Natural killer cell treated with Interleukin-12 subunit alpha and Interleukin-12 subunit beta and Interleukin-15 and Interleukin-18, amount 100 ng/mL, for 72 hours (primary cell): Measurements from ENCODE around the gene TOPAZ1. TPM values are rescaled to one million over a fixed set of nuclear protein-coding genes. Genes with fewer than 3 reads are reported as not detected.

Source experiments
- ATAC-seq, 2 donors: fragments of 150-1000 bp; cut with Tn5 transposase in 1 of 2; sonication (Bioruptor Pico), chemical (Tn5 transposase) in 1 of 2; 2 replicates each; pipeline ENCODE4 v1.10.0; 2021
- DNase-seq: peaks from one replicate; pipeline ENCODE4 v3.0.0; 2022; ENCODE audit warnings: low spot score
- H3K27ac Mint-ChIP-seq, 2 donors: 1 replicate in 1 of 2; 2 replicates in 1 of 2; pipeline ENCODE4 v1.8.0; 2022; ENCODE audit warnings: mixed read lengths in 2 of 2, mild to moderate bottlenecking in 1 of 2, moderate library complexity in 1 of 2
- H3K27me3 Mint-ChIP-seq, 2 donors: 1 replicate in 1 of 2; 2 replicates in 1 of 2; pipeline ENCODE4 v1.8.0; 2022; ENCODE audit warnings: mixed read lengths in 2 of 2
- H3K36me3 Mint-ChIP-seq: one replicate; pipeline ENCODE4 v1.8.0; 2022; ENCODE audit warnings: mixed read lengths
- H3K4me1 Mint-ChIP-seq, 2 donors: 1 replicate in 1 of 2; 2 replicates in 1 of 2; pipeline ENCODE4 v1.8.0; 2022; ENCODE audit warnings: low read depth in 2 of 2, mixed read lengths in 2 of 2, mild to moderate bottlenecking in 1 of 2
- H3K4me3 Mint-ChIP-seq: one replicate; pipeline ENCODE4 v1.8.0; 2022; ENCODE audit warnings: mixed read lengths
- H3K9me3 Mint-ChIP-seq: 2 replicates; pipeline ENCODE4 v1.8.0; 2022; ENCODE audit warnings: mixed read lengths
- total RNA-seq, 2 donors: library from RNA; stranded (reverse); gene quantifications; one replicate each; pipeline ENCODE4 v1.2.3, GENCODE V29; 2022

The TOPAZ1 gene
- total RNA-seq, 2 donors from 2014 or later: not detected

GRCh38 chr3:44277925-44278324, 36.2 kb downstream of the TOPAZ1 start:
- Mint-ChIP-seq H3K4me3 (no peak overlapping the region), H3K36me3 (peaks cover 5% of the 10 kb centered on the region), H3K9me3 (no peaks in the 10 kb centered on the region), H3K27ac (no peak overlapping the region), H3K4me1 (no peaks in the 10 kb centered on the region), H3K27me3 (peaks cover 27 to 62% of the 10 kb centered on the region in 2 donors)
- ATAC-seq (no peak), DNase-seq (no peak)

GRCh38 chr3:44280077-44280476, 38.4 kb downstream of the TOPAZ1 start:
- Mint-ChIP-seq H3K9me3 (no peaks in the 10 kb centered on the region), H3K27ac (no peak overlapping the region), H3K27me3 (peaks cover 29 to 68% of the 10 kb centered on the region in 2 donors), H3K4me1 (no peaks in the 10 kb centered on the region), H3K36me3 (peaks cover 5% of the 10 kb centered on the region), H3K4me3 (no peak overlapping the region)
- DNase-seq (no peak), ATAC-seq (no peak)

GRCh38 chr3:44280631-44281030, 38.9 kb downstream of the TOPAZ1 start:
- H3K9me3 Mint-ChIP-seq: no peaks in the 10 kb centered on the region
- H3K36me3 Mint-ChIP-seq: peaks cover 5% of the 10 kb centered on the region
- H3K27me3 Mint-ChIP-seq: peaks cover 29 to 63% of the 10 kb centered on the region in 2 donors
- no peak overlapping the region for H3K4me3 Mint-ChIP-seq
- no peak for ATAC-seq
- no peak overlapping the region for H3K27ac Mint-ChIP-seq
- DNase-seq: no peak
- H3K4me1 Mint-ChIP-seq: no peaks in the 10 kb centered on the region

GRCh38 chr3:44284949-44285348, 43.3 kb downstream of the TOPAZ1 start:
- Mint-ChIP-seq H3K27ac (no peak overlapping the region), H3K36me3 (no peaks in the 10 kb centered on the region), H3K4me3 (no peak overlapping the region), H3K4me1 (no peaks in the 10 kb centered on the region), H3K27me3 (peaks cover 11 to 42% of the 10 kb centered on the region in 2 donors), H3K9me3 (no peaks in the 10 kb centered on the region)
- ATAC-seq: no peak
- no peak for DNase-seq

GRCh38 chr3:44289882-44290462, 48.3 kb downstream of the TOPAZ1 start:
- Mint-ChIP-seq H3K9me3 (no peaks in the 10 kb centered on the region), H3K4me1 (no peaks in the 10 kb centered on the region), H3K36me3 (no peaks in the 10 kb centered on the region), H3K27ac (no peak overlapping the region), H3K27me3 (peaks cover 8 to 13% of the 10 kb centered on the region in 2 donors), H3K4me3 (no peak overlapping the region)
- no peak for ATAC-seq
- no peak for DNase-seq

- Mint-ChIP-seq H3K9me3 (no peaks in the 10 kb centered on the region), H3K4me3 (no peak overlapping the region), H3K4me1 (no peaks in the 10 kb centered on the region), H3K27ac (no peak overlapping the region), H3K27me3 (peaks cover 20 to 29% of the 10 kb centered on the region in 2 donors), H3K36me3 (no peaks in the 10 kb centered on the region)
- DNase-seq: no peak
- no peak for ATAC-seq
These were observed 50.6 kb downstream of the TOPAZ1 start for GRCh38 chr3:44292276-44292675.

GRCh38 chr3:44292947-44293346, 51.3 kb downstream of the TOPAZ1 start:
- Mint-ChIP-seq H3K9me3 (no peaks in the 10 kb centered on the region), H3K36me3 (no peaks in the 10 kb centered on the region), H3K4me3 (no peak overlapping the region), H3K4me1 (no peaks in the 10 kb centered on the region), H3K27ac (no peak overlapping the region), H3K27me3 (peaks cover 24 to 32% of the 10 kb centered on the region in 2 donors)
- no peak for DNase-seq
- no peak for ATAC-seq

- H3K27ac Mint-ChIP-seq: no peak overlapping the region
- no peak for ATAC-seq
- DNase-seq: no peak
- H3K4me3 Mint-ChIP-seq: no peak overlapping the region
- no peaks in the 10 kb centered on the region for H3K36me3 Mint-ChIP-seq
- H3K4me1 Mint-ChIP-seq: no peaks in the 10 kb centered on the region
- peaks cover 27 to 32% of the 10 kb centered on the region in 2 donors for H3K27me3 Mint-ChIP-seq
- H3K9me3 Mint-ChIP-seq: no peaks in the 10 kb centered on the region
These were observed 55.6 kb downstream of the TOPAZ1 start for GRCh38 chr3:44297255-44297654.

- DNase-seq (no peak), ATAC-seq (no peak)
- Mint-ChIP-seq H3K27me3 (peaks cover 16 to 31% of the 10 kb centered on the region in 2 donors), H3K36me3 (no peaks in the 10 kb centered on the region), H3K4me3 (no peak overlapping the region), H3K9me3 (no peaks in the 10 kb centered on the region), H3K4me1 (no peaks in the 10 kb centered on the region), H3K27ac (no peak overlapping the region)
These were observed 60.1 kb downstream of the TOPAZ1 start for GRCh38 chr3:44301746-44302145.

- ATAC-seq (no peak), DNase-seq (no peak)
- H3K4me3 Mint-ChIP-seq: no peak overlapping the region
- no peak overlapping the region for H3K27ac Mint-ChIP-seq
- H3K4me1 Mint-ChIP-seq: no peaks in the 10 kb centered on the region
- H3K9me3 Mint-ChIP-seq: no peaks in the 10 kb centered on the region
- H3K36me3 Mint-ChIP-seq: no peaks in the 10 kb centered on the region
- H3K27me3 Mint-ChIP-seq: peaks cover 12 to 15% of the 10 kb centered on the region in 2 donors
These were observed 67.8 kb downstream of the TOPAZ1 start for GRCh38 chr3:44309500-44309899.

- DNase-seq (no peak), ATAC-seq (no peak)
- H3K4me1 Mint-ChIP-seq: no peaks in the 10 kb centered on the region
- H3K4me3 Mint-ChIP-seq: no peak overlapping the region
- H3K27ac Mint-ChIP-seq: no peak overlapping the region
- peaks cover 13 to 35% of the 10 kb centered on the region in 2 donors for H3K27me3 Mint-ChIP-seq
- no peaks in the 10 kb centered on the region for H3K9me3 Mint-ChIP-seq
- H3K36me3 Mint-ChIP-seq: no peaks in the 10 kb centered on the region
These were observed 77.2 kb downstream of the TOPAZ1 start for GRCh38 chr3:44318891-44319311.

- Mint-ChIP-seq H3K4me3 (no peak overlapping the region), H3K27me3 (peaks cover 18 to 29% of the 10 kb centered on the region in 2 donors), H3K27ac (no peak overlapping the region), H3K36me3 (peaks cover 3% of the 10 kb centered on the region), H3K9me3 (no peaks in the 10 kb centered on the region), H3K4me1 (no peaks in the 10 kb centered on the region)
- DNase-seq: no peak
- no peak for ATAC-seq
These were observed 79.6 kb downstream of the TOPAZ1 start for GRCh38 chr3:44321335-44321734.

GRCh38 chr3:44323341-44323955, 81.8 kb downstream of the TOPAZ1 start:
- Mint-ChIP-seq H3K4me1 (no peaks in the 10 kb centered on the region), H3K4me3 (no peak overlapping the region), H3K36me3 (peaks cover 5% of the 10 kb centered on the region), H3K27ac (no peak overlapping the region), H3K27me3 (peaks cover 20 to 26% of the 10 kb centered on the region in 2 donors), H3K9me3 (no peaks in the 10 kb centered on the region)
- ATAC-seq: no peak
- DNase-seq: no peak

- no peak overlapping the region for H3K27ac Mint-ChIP-seq
- peaks cover 17 to 26% of the 10 kb centered on the region in 2 donors for H3K27me3 Mint-ChIP-seq
- H3K4me3 Mint-ChIP-seq: no peak overlapping the region
- DNase-seq (no peak), ATAC-seq (no peak)
- H3K4me1 Mint-ChIP-seq: no peaks in the 10 kb centered on the region
- H3K36me3 Mint-ChIP-seq: peaks cover 5% of the 10 kb centered on the region
- no peaks in the 10 kb centered on the region for H3K9me3 Mint-ChIP-seq
These were observed 82.9 kb downstream of the TOPAZ1 start for GRCh38 chr3:44324584-44324983.

GRCh38 chr3:44326019-44326418, 84.3 kb downstream of the TOPAZ1 start:
- ATAC-seq: no peak
- no peak overlapping the region for H3K4me3 Mint-ChIP-seq
- no peaks in the 10 kb centered on the region for H3K9me3 Mint-ChIP-seq
- DNase-seq: no peak
- H3K36me3 Mint-ChIP-seq: peaks cover 5% of the 10 kb centered on the region
- no peaks in the 10 kb centered on the region for H3K4me1 Mint-ChIP-seq
- no peak overlapping the region for H3K27ac Mint-ChIP-seq
- H3K27me3 Mint-ChIP-seq: peaks cover 17 to 25% of the 10 kb centered on the region in 2 donors
